Thymus (tissue), 11 donors: Measurements from ENCODE around the gene ASPSCR1. TPM values are rescaled to one million over a fixed set of nuclear protein-coding genes. Genes with fewer than 3 reads are reported as not detected.

Experiments
- DNase-seq, 9 donors: peaks; one replicate each; pipeline ENCODE4 v3.0.0-alpha.2; 2013; ENCODE audit warnings: low spot score in 9 of 9, low read depth in 6 of 9, missing footprints in 1 of 9
- H3K27ac ChIP-seq, 2 donors: one replicate each; pipeline ENCODE4 v1.5.1; 2013; ENCODE audit warnings: control low read depth in 1 of 2, low read depth in 1 of 2, low read length in 1 of 2, mild to moderate bottlenecking in 1 of 2, moderate library complexity in 1 of 2
- H3K27me3 ChIP-seq, 2 donors: one replicate each; pipeline ENCODE4 v1.5.1; 2013; ENCODE audit warnings: low read length in 1 of 2; ENCODE audit not compliant: control insufficient read depth in 2 of 2, insufficient read depth in 1 of 2
- H3K36me3 ChIP-seq, 2 donors: one replicate each; pipeline ENCODE4 v1.5.1; 2013; ENCODE audit warnings: low read length in 1 of 2, mild to moderate bottlenecking in 1 of 2, moderate library complexity in 1 of 2; ENCODE audit not compliant: control insufficient read depth in 2 of 2, insufficient read depth in 2 of 2
- H3K4me1 ChIP-seq, 2 donors: one replicate each; pipeline ENCODE4 v1.5.1; 2013; ENCODE audit warnings: low read length in 2 of 2; ENCODE audit not compliant: control insufficient read depth in 2 of 2, insufficient read depth in 2 of 2
- H3K4me3 ChIP-seq, 2 donors: one replicate each; pipeline ENCODE4 v1.5.1; 2013; ENCODE audit warnings: low read length in 2 of 2, control low read depth in 1 of 2, mild to moderate bottlenecking in 1 of 2
- H3K9me3 ChIP-seq, 2 donors: one replicate each; pipeline ENCODE4 v1.5.1; 2013; ENCODE audit warnings: low read length in 1 of 2, mild to moderate bottlenecking in 1 of 2; ENCODE audit not compliant: control insufficient read depth in 2 of 2, insufficient read depth in 1 of 2
- WGBS: extraction: QIAGEN DNeasy Blood & Tissue Kit; methylation state at CpG from one replicate; pipeline ENCODE4 v1.1.7; 2013; 5-methylcytosine and 5-hydroxymethylcytosine counted together
- polyA plus RNA-seq: library from polyadenylated mRNA; stranded (reverse); fragments of 200-250 nt; gene quantifications from one replicate; pipeline ENCODE4 v1.2.3, GENCODE V29; 2013
- total RNA-seq: library from RNA; stranded (reverse); fragments of 120-200 nt; gene quantifications from one replicate; pipeline ENCODE4 v1.2.4, GENCODE V29; 2013
- donor health status: healthy.

ASPSCR1 gene
- total and polyA plus RNA-seq, 2 donors, result 27.6 to 57.6 TPM

DNA sequence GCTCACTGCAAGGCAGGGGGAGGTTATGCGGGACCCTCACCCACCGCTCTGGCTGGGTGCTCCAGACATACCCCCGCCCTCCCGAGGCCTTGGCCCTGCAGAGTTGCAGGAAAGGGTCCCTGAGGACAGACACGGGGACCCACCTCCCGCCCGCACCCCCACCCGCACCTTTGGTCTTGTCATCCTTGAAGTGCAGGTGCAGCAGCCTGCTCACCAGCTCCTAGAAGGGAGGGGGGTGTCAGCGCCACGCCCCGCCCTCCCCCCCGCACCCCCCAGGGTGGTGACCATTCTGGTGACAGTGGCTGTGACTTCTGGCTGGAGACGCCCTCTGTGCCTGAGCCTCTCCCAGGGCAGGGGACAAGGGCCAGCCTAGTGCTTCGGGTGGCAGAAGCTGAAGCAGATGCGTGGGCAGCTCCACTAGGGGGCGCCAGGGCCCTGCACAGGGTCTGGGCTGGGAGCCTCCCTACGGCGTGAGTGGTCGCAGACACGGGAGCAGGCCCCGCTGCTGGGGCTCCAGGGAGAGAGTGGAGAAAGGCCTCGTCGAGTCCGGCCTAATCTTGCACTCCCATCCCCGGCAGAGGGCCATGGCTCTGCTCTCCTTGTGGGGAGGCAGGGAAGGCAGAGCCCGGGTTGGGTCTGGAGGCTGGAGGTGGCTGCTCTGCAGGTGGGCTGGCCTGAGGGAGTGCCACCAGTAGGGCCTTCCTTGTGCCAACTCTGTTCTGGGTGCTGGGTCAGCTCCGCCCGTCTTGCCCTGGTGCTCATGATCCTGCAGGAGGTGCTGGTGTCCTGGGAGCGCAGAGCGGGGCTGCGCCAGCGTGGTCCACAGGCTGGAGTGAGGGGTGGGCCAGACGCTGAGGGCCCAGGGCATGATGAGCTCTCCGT lies 42.5 kb downstream of the ASPSCR1 start:
- H3K4me1 ChIP-seq, result peaks cover 14 to 35% of the 10 kb centered on the region in 2 donors
- H3K4me3 ChIP-seq, result no peak overlapping the region
- H3K9me3 ChIP-seq, result peaks cover 0 to 5% of the 10 kb centered on the region in 2 donors
- H3K27ac ChIP-seq, result no peak overlapping the region
- peaks cover 10 to 16% of the 10 kb centered on the region in 2 donors for H3K36me3 ChIP-seq
- no peaks in the 10 kb centered on the region for H3K27me3 ChIP-seq
- WGBS, result 83% methylated on average over 34 of the region's 34 CpGs
- DNase-seq, result peak in 3 of 9 donors; percentile 45 to 56 (median 49)

DNA sequence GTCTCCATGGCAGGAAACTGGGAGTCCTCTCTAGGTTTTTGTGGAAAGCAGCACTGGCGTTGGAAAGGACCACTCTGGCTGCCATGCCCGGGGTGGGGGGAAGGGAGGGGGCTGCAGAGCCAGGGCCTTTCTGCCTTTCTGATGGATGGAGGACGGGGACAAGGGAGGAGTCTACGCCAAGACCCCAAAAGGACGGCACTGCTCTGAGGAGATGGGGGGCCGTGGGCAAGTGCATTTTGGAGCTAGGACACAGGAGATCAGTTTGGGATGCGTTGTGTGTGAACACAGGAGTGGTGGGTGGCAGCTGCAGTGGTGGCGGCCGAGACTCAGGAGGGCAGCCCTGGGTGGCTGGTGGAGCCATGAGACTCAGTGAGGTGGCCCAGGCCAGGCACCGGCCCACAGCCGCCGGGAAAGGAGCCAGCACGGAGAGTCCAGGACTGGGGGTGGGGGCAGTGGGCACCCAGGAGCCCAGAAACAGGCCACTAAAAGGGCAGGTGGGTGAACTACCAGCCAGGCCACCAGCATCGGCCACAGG lies 43.2 kb downstream of the ASPSCR1 start:
- Histone ChIP-seq H3K4me1 (peaks cover 14 to 35% of the 10 kb centered on the region in 2 donors), H3K4me3 (no peak overlapping the region), H3K27me3 (no peaks in the 10 kb centered on the region), H3K27ac (no peak overlapping the region), H3K9me3 (peaks cover 0 to 5% of the 10 kb centered on the region in 2 donors), H3K36me3 (peaks cover 10 to 16% of the 10 kb centered on the region in 2 donors)
- WGBS, result 96% methylated on average over 14 of the region's 14 CpGs
- no peak for DNase-seq

DNA sequence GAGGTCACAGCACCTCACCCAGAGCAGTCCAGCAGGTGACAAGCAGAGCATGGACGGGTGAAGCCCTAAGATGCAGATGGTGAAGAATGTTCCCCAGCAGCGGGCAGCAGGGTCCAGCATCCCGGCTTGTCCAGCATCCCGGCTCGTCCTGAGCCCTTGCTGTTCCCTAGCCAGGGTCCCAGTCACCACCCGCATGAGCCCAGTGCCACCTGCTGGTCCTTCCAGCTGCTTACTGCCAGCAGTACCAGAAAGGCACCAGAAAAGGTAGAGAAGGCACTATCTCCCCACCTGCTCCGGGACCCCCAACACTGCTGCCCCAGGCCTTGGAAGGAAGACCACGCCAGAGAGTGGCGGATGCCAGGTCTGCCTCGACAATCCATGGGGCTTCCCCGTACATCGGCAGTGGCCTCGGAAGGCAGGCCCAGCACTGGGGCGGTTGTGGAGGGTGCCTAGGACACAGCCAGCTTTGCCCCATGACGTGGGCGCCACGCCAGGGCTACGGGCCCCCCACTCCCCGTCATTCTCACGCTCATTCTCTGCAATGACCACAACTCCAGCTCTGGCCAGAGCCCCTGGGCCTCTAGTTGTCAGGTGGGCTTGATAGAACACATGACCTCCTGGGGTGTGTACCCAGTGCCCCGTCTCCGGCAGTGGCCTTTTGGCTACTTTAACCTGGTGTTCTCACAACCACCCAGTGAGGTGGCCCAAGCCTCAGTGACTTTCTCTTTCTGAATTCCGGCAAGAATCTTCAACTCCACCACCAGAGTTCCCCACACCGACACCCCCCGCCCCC lies 43.9 kb downstream of the ASPSCR1 start:
- DNase-seq, result peak in 4 of 9 donors; percentile 37 to 72 (median 58)
- Histone ChIP-seq H3K4me3 (peak overlapping the region; percentile 70 to 84), H3K36me3 (peaks cover 14 to 20% of the 10 kb centered on the region in 2 donors), H3K27me3 (no peaks in the 10 kb centered on the region), H3K27ac (no peak overlapping the region), H3K4me1 (peaks cover 14 to 35% of the 10 kb centered on the region in 2 donors), H3K9me3 (peaks cover 0 to 5% of the 10 kb centered on the region in 2 donors)
- WGBS, result 67% methylated on average over 25 of the region's 25 CpGs

DNA sequence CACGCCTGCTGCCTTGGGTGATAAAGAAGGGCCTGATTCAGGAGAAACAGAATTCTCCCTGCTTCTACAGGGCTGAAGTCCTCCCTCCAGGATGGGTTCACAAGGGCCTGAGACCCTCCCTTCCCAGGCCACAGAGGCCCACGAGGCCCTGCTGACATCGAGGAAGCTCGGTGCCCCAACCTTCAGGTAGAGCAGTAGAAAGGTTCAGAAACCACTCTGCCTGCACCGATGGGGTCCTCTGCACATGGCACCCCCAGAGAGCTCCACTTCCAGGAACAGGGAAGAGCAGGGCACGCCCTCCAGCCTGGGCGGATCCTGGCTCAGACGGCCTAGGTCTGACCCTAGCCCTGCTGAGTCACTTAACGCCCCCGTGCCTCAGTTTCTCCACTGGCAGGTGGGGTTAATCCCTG lies 44.5 kb downstream of the ASPSCR1 start:
- Histone ChIP-seq H3K4me1 (peaks cover 14 to 35% of the 10 kb centered on the region in 2 donors), H3K36me3 (peaks cover 15 to 20% of the 10 kb centered on the region in 2 donors), H3K9me3 (peaks cover 0 to 5% of the 10 kb centered on the region in 2 donors), H3K27me3 (no peaks in the 10 kb centered on the region), H3K27ac (no peak overlapping the region), H3K4me3 (peak overlapping the region; percentile 70 to 84)
- WGBS, result 11% methylated on average over 10 of the region's 10 CpGs
- no peak for DNase-seq

DNA sequence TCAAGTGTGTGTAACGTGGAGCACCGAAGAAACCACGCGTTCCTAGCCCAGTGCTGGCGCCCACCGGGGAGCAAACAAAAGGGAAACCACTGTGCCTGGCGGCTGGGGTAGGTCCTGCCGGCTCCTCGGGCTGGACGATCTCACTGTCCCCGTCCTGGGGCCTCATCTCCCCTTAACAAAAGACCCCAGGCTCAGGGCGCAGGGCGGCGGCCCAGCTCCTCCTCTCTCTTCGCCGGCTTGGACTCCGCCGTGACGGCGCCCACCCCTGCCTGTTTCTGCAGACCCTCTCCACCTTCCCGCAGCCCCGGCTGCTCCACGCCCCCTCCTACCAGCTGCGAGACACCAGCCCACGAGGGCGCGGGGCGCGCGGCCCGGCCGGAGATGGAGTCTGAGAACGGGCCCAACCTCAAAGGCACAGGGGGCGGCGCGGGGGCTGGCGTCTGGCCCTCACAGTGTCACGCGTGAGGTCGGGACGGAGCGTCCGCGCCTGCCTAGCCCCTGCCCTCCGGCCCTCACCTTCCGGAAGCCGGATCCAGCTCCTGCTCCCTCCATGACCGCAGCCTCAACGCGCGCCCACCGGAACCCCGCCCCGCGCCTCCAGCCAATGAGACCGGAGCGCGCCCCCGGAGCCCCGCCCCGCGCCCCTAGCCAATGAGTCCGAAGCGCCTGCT lies 45.0 kb downstream of the ASPSCR1 start, which contains the start of gene CENPX:
CENPX (minus strand) TSS at position 569 of the 671 bp plus-strand sequence; CDS start at position 552, 17 bp downstream.
- Histone ChIP-seq H3K36me3 (peaks cover 18 to 20% of the 10 kb centered on the region in 2 donors), H3K27ac (peak within 1 kb of the TSS in 1 of 2 donors; percentile 43), H3K9me3 (peaks cover 0 to 3% of the 10 kb centered on the region in 2 donors), H3K4me1 (peaks cover 14 to 35% of the 10 kb centered on the region in 2 donors), H3K27me3 (no peaks in the 10 kb centered on the region), H3K4me3 (peak within 1 kb of the TSS; percentile 75 to 84)
- no peak for DNase-seq
- WGBS, result under 1% methylated on average over 64 of the region's 64 CpGs

DNA sequence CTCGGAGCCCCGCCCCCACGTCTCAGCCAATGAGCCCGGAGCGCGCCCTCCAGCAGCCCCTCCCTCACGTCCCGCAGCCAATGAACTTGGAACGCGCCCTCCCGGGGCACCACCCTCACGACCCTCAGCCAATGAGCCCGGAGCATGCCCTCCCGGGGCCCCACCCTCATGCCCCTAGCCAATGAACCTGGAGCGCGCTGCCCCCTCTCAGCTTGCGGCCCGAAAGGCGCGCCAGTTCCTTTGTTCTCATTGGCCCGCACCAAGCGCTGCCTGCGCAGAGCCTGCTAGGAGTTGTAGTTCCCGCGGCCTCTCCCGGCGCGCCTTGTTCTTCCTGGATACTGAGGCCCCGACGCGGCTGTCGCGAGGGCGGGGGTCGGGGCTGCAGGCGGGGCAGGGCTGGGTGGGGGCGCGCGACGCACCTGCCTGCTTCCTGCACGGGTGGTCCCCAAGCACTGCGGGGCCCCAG lies 45.6 kb downstream of the ASPSCR1 start, which contains the start of gene LRRC45:
LRRC45 (plus strand) TSS at position 325 of the 466 bp plus-strand sequence. CDS start 339 bp downstream, outside the sequence.
- Histone ChIP-seq H3K36me3 (peaks cover 21 to 22% of the 10 kb centered on the region in 2 donors), H3K4me3 (peak within 1 kb of the TSS; percentile 75 to 84), H3K4me1 (peaks cover 14 to 35% of the 10 kb centered on the region in 2 donors), H3K27ac (peak within 1 kb of the TSS in 1 of 2 donors; percentile 43), H3K27me3 (no peaks in the 10 kb centered on the region), H3K9me3 (no peaks in the 10 kb centered on the region)
- under 1% methylated on average over 42 of the region's 42 CpGs for WGBS
- DNase-seq, result peak; percentile 92 to 100 (median 98)

DNA sequence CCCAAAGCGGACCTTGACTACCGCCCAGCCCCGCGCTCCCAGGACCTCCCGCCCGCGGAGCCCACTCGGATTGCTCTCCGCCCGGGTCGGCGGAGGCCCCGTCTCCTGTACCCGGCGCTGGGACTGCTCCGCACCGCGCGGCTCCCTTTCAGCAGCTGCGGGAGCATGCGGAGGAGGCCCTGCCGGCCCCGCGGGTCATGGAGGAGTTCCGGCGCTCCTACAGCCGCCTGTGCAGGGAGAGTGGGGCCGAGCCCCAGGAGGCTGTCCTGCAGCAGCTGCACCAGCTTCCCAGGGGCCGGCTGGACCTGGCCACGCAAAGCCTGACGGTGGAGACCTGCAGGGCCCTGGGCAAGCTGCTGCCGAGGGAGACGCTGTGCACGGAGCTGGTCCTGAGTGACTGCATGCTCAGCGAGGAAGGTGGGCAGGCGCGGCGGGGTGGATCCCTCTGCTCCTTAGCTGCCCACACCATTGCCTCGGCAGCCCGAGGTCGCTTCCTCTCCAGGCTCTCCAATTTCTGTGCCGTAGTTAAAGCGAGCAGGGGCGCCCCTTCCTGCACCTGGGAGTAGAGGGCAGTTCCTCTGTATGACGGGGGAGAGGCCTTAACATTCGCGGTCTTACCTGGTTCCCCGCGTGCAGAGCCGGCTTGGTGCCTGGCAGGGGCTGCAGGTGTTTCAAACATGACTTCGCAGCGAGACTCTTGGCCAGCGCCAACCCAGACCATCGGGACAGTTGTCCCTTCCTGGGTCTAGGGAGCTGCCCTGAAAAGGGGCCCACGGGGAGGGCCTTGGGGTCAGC lies 46.2 kb downstream of the ASPSCR1 start:
- peaks cover 14 to 35% of the 10 kb centered on the region in 2 donors for H3K4me1 ChIP-seq
- peak in 1 of 9 donors; percentile 48 for DNase-seq
- no peak overlapping the region for H3K27ac ChIP-seq

More for the DNA sequence above, 46.2 kb downstream of the ASPSCR1 start:
- Histone ChIP-seq H3K36me3 (peaks cover 22 to 23% of the 10 kb centered on the region in 2 donors), H3K4me3 (peak overlapping the region; percentile 67 to 75), H3K9me3 (no peaks in the 10 kb centered on the region), H3K27me3 (no peaks in the 10 kb centered on the region)
- WGBS, result 5% methylated on average over 55 of the region's 55 CpGs
